Osteoblast (primary cell): ENCODE measurements around the gene GATD1. TPM values are rescaled to one million over a fixed set of nuclear protein-coding genes. Genes with fewer than 3 reads are reported as not detected.
A peak's percentile ranks its signal among the peaks of the same experiment; 100 is the strongest.

Experiments used
- DNase-seq: peaks from one replicate; pipeline ENCODE4 v3.0.0; 2011; ENCODE audit warnings: low spot score, mixed read lengths; ENCODE audit not compliant: insufficient read length; ENCODE audit errors: missing footprints
- H2AFZ ChIP-seq: 2 replicates; pipeline ENCODE4 v1.6.0; 2011; ENCODE audit warnings: mild to moderate bottlenecking, low read length
- H3K27ac ChIP-seq: 2 replicates; pipeline ENCODE4 v1.5.1; 2011; ENCODE audit warnings: mild to moderate bottlenecking, low read depth, low read length, moderate library complexity
- H3K27me3 ChIP-seq: 2 replicates; pipeline ENCODE4 v1.6.0; 2012; ENCODE audit warnings: mild to moderate bottlenecking, control low read depth, inconsistent platforms, low read length, moderate library complexity; ENCODE audit not compliant: insufficient read depth
- H3K36me3 ChIP-seq: 2 replicates; pipeline ENCODE4 v1.5.1; 2011; ENCODE audit warnings: mild to moderate bottlenecking, low read length, control low read depth, moderate library complexity; ENCODE audit not compliant: insufficient read depth
- H3K4me1 ChIP-seq: 2 replicates; pipeline ENCODE4 v1.5.1; 2011; ENCODE audit warnings: mild to moderate bottlenecking, low read length, control low read depth, moderate library complexity; ENCODE audit not compliant: insufficient read depth
- H3K4me2 ChIP-seq: 2 replicates; pipeline ENCODE4 v1.6.0; 2011; ENCODE audit warnings: mild to moderate bottlenecking, low read length; ENCODE audit not compliant: insufficient read depth
- H3K4me3 ChIP-seq: fragments of 200-600 bp; sonication (generic); 3 replicates; pipeline ENCODE4 v1.5.1; 2012; ENCODE audit warnings: mild to moderate bottlenecking, low read length, inconsistent platforms; ENCODE audit not compliant: insufficient read depth
- H3K79me2 ChIP-seq: 2 replicates; pipeline ENCODE4 v1.6.0; 2012; ENCODE audit warnings: mild to moderate bottlenecking, low read length, control low read depth, inconsistent platforms; ENCODE audit not compliant: insufficient read depth
- H3K9me3 ChIP-seq: 2 replicates; pipeline ENCODE4 v1.5.1; 2011; ENCODE audit warnings: low read depth, low read length, control low read depth
- H4K20me1 ChIP-seq: 2 replicates; pipeline ENCODE4 v1.6.0; 2012; ENCODE audit warnings: mild to moderate bottlenecking, low read length, control low read depth; ENCODE audit not compliant: insufficient read depth
- CTCF ChIP-seq: IDR thresholded peaks from 2 replicates; pipeline ENCODE4 v1.5.1; 2011; ENCODE audit warnings: mild to moderate bottlenecking, low read depth, low read length, moderate library complexity; ENCODE audit errors: extremely low read depth
- total RNA-seq: library from RNA; depleted of rRNA; stranded (reverse); fragments of >200 nt; gene quantifications from 2 replicates; pipeline ENCODE4 v1.2.3, GENCODE V29; 2012

Gene GATD1
- total RNA-seq, 1 donor: 37.3 TPM

- Histone ChIP-seq H3K4me3 (no peak overlapping the region), H3K27me3 (peaks cover 6% of the 10 kb centered on the region), H3K4me1 (peaks cover 18% of the 10 kb centered on the region), H3K9me3 (no peaks in the 10 kb centered on the region), H3K79me2 (no peaks in the 10 kb centered on the region), H3K4me2 (no peak overlapping the region), H3K36me3 (no peaks in the 10 kb centered on the region), H3K27ac (no peak overlapping the region), H2AFZ (no peak overlapping the region), H4K20me1 (no peaks in the 10 kb centered on the region)
- no peak for TF ChIP-seq CTCF
- DNase-seq: peak; percentile 59
Observed at GRCh38 chr11:724049-724777, 53.1 kb downstream of the GATD1 start.

DNA sequence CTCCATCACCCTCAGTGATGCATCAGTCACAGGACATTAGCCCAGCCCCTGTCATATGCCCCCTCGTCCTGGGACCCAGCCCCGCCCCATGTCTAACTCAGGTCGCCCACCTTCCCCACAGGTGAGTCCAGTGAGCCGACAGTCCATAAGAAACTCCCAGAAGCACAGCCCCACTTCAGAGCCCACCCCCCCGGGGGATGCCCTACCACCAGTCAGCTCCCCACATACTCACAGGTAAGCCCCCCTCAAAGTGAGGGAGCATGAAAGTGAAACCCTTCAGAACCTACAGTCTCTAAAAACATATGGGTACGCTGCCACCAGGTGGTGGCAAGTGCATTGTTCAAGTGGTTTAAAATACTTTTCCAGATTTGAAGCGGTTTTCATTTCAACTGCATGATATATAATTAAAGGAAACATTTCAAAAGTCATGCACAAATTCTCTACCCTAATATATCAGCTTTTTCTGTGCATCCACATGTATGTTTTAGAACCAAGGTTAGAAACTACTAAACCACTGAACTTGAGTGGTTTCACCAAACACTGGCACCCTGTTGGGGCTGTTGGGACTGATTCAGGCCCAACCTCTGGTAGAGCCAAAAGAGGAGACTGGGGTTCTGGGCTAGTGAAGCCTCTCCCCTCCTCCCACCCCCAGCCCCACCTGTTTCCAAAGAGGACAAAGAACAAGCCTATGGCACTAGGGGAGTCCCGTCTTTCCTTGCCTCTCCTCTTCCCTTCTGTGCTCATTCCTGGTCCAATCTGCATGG lies 54.0 kb downstream of the GATD1 start:
- Histone ChIP-seq H3K36me3 (no peaks in the 10 kb centered on the region), H3K27ac (no peak overlapping the region), H4K20me1 (no peaks in the 10 kb centered on the region), H3K4me1 (peaks cover 9% of the 10 kb centered on the region), H3K79me2 (no peaks in the 10 kb centered on the region), H3K9me3 (no peaks in the 10 kb centered on the region), H3K4me2 (no peak overlapping the region), H3K27me3 (peaks cover 6% of the 10 kb centered on the region), H2AFZ (no peak overlapping the region), H3K4me3 (no peak overlapping the region)
- DNase-seq: peak; percentile 96
- peak; percentile 67 for TF ChIP-seq CTCF

GRCh38 chr11:722346-722811 lies 54.9 kb downstream of the GATD1 start:
- TF ChIP-seq CTCF: no peak
- H3K9me3 ChIP-seq: no peaks in the 10 kb centered on the region
- H3K27ac ChIP-seq: no peak overlapping the region
- H3K27me3 ChIP-seq: peaks cover 6% of the 10 kb centered on the region
- no peaks in the 10 kb centered on the region for H3K79me2 ChIP-seq
- no peak overlapping the region for H3K4me3 ChIP-seq
- no peaks in the 10 kb centered on the region for H4K20me1 ChIP-seq
- peak; percentile 61 for DNase-seq
- no peak overlapping the region for H3K4me2 ChIP-seq
- H2AFZ ChIP-seq: no peak overlapping the region
- no peaks in the 10 kb centered on the region for H3K36me3 ChIP-seq
- H3K4me1 ChIP-seq: no peaks in the 10 kb centered on the region

DNA sequence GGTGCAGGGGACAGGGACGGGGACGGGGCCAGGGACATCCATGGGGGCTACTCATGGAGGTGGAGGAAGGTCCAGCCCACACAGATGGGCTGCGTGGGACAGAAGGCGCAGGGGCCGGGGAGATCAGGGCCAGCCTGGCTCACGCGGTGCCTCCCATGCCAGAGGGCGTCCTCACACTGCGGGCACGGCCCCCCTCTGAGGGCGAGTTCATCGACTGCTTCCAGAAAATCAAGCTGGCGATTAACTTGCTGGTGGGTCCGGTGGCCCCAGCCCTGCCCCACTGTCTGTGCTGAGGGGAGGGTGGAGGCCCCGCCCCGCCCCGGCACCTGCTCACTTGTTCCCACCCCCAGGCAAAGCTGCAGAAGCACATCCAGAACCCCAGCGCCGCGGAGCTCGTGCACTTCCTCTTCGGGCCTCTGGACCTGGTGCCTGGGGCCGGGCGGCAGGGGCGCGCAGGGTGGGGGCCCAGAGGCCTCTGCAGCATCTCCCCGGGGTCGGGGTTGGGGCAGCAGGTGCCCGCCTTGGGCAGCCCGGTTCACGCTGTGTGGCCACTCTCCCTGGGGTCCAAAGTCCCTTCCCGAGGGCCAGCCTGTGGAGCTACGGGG lies 55.4 kb downstream of the GATD1 start:
- Histone ChIP-seq H3K9me3 (no peaks in the 10 kb centered on the region), H3K4me1 (no peaks in the 10 kb centered on the region), H3K27ac (no peak overlapping the region), H2AFZ (no peak overlapping the region), H3K4me3 (no peak overlapping the region), H3K79me2 (no peaks in the 10 kb centered on the region), H3K27me3 (peaks cover 6% of the 10 kb centered on the region), H4K20me1 (no peaks in the 10 kb centered on the region), H3K36me3 (no peaks in the 10 kb centered on the region), H3K4me2 (no peak overlapping the region)
- no peak for TF ChIP-seq CTCF
- peak; percentile 69 for DNase-seq
